ENCODE data around the gene ITPK1. TPM values are rescaled to one million over a fixed set of nuclear protein-coding genes. Genes with fewer than 3 reads are reported as not detected.

The ITPK1 gene
- total RNA-seq, 1 donor = 35.9 TPM

DNA sequence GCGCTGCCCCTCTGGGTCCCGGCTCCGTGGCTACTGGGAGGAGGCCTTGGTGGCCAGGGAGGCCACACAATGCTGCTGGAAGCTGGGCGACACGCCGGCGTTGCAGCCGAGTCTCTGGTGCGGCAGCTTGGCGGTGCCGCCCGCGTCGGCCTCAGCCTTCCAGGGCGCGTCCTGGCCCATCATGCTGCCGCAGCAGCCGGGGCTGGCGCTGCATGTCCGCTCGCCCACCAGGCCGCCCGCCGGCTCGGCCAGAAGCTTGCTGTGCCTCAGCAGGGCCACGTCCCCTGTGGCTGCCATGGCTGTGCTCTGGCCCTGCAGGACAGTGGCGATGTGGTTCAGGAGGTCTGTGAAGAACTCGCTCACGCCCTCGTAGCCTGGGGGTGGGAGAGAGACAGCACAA lies 174.2 kb downstream of the ITPK1 start:
- H3K4me3 ChIP-seq (ENCODE audit: low read length) = no peak overlapping the region
- H3K9me3 ChIP-seq (ENCODE audit: low read depth, low read length) = no peaks in the 10 kb centered on the region
- no peaks in the 10 kb centered on the region for H3K27me3 ChIP-seq (ENCODE audit: insufficient read depth, low read length)
- H3K4me1 ChIP-seq (ENCODE audit: insufficient read depth, low read length) = no peaks in the 10 kb centered on the region

DNA sequence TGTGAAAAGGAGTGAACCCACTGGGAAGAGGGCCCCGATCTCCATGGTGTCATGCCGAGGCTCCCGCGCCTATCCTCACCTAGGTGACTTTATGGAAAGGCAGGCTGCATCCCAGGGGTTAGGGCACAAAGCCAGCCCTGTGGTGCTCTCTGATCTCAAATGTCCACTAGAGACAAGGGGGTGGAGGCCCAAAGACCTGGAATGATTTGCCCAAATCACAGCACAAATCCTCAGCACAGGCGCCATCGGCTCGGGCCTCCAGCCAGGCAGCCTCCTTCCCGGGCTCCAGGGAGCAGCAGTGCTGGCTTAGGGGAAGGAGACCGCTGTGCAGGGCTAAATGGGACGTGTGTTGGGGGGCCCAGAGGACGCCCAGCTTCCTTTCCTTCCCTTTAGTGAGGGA lies 175.2 kb downstream of the ITPK1 start:
- Histone ChIP-seq H3K9me3 (ENCODE audit: low read depth, low read length) (no peaks in the 10 kb centered on the region), H3K4me1 (ENCODE audit: insufficient read depth, low read length) (no peaks in the 10 kb centered on the region)

DNA sequence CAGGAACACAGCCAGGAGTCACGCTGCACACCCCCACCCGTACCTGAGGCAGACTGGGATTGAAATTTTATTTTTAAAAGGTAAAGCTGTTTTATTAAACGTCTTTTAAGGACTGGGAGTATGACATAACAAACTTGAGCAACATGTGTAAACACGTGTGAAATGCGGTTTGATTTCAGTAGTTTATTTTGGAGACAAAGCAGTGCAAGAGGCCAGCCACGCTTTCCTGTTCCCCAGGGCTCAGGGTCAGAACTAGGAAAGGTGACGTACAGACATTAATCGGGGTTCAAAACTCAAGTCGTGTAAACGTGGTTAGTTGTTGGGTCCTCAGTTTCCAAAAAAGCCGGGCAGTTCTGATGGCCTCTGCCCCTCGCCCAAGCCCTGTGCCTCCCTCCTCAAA lies 176.0 kb downstream of the ITPK1 start:
- no peaks in the 10 kb centered on the region for H3K27me3 ChIP-seq (ENCODE audit: insufficient read depth, low read length)
- H3K4me3 ChIP-seq (ENCODE audit: low read length) = no peak overlapping the region
- H3K9me3 ChIP-seq (ENCODE audit: low read depth, low read length) = no peaks in the 10 kb centered on the region
- H3K4me1 ChIP-seq (ENCODE audit: insufficient read depth, low read length) = no peaks in the 10 kb centered on the region

More for the DNA sequence above, 175.2 kb downstream of the ITPK1 start:
- Histone ChIP-seq H3K4me3 (ENCODE audit: low read length) (no peak overlapping the region), H3K27me3 (ENCODE audit: insufficient read depth, low read length) (no peaks in the 10 kb centered on the region)

DNA sequence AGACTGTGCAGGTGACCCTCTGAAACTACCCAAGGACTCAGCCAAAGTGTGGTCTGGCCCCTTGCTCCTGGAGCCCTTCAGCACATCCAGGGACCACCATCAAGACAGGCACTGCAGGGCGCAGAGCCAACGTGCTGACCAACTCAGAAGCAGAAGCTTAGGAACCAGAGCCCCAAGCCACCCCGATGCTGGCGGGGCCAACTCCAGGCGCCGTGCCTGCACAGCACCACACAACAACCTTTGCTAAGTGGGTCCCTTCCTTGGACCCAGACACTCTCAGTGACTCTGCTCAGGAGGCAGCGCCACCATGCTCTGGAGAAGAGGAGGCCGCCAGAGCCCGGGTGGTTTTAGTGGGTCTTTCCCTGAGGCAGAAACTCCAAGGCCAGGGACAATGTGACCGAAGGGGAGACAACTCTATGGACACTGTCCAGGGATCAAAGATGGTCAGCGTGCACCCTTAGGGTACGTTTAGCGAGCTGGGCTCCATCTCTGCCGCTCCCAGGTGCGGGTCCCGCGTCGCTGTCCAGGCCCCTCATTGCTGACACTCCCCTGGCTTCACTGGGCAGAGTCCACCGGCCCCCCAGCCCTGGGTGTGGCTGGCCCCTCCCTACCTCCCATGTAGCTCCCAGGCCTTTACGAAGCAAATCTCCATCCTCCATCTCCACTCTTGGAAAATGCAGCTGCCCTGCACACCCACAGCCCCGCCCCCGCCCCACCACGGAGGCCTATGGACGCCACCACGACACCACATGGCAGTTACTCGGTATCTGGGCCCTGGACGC lies 176.6 kb downstream of the ITPK1 start:
- Histone ChIP-seq H3K9me3 (ENCODE audit: low read depth, low read length) (no peaks in the 10 kb centered on the region), H3K4me1 (ENCODE audit: insufficient read depth, low read length) (no peaks in the 10 kb centered on the region), H3K4me3 (ENCODE audit: low read length) (no peak overlapping the region), H3K27me3 (ENCODE audit: insufficient read depth, low read length) (no peaks in the 10 kb centered on the region)

DNA sequence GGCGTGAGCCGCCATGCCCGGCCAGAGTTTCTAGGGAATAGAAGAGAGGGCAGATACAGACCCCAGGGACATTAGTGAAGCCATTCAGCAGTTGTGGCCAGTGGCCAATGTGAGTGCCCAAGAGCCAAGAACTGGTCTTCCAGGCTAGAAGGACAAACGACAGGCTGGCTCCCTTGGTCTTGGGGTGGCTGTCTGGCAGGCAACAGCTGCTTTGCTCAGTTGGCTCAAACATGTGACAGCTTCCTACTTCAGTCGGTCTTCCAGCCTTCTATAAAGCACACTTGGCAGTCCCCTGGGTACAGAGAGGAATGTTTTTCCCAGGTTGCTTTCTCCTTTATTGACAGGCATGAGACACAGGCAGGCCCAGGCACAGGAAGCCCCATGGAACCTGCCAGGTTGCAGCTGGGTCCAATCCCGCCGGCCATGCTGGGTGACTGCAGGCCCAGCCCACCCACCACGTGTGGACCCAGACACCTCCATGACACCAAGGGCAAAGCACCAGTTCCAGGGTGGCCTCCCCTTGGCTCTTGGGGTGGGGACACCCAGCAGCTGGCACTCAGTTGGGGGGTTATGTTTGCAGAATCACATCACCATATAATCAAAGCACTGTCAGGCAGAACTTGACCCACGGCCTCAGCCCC lies 177.4 kb downstream of the ITPK1 start:
- H3K4me1 ChIP-seq (ENCODE audit: insufficient read depth, low read length) = no peaks in the 10 kb centered on the region
- H3K9me3 ChIP-seq (ENCODE audit: low read depth, low read length) = no peaks in the 10 kb centered on the region
- no peak overlapping the region for H3K4me3 ChIP-seq (ENCODE audit: low read length)
- no peaks in the 10 kb centered on the region for H3K27me3 ChIP-seq (ENCODE audit: insufficient read depth, low read length)

DNA sequence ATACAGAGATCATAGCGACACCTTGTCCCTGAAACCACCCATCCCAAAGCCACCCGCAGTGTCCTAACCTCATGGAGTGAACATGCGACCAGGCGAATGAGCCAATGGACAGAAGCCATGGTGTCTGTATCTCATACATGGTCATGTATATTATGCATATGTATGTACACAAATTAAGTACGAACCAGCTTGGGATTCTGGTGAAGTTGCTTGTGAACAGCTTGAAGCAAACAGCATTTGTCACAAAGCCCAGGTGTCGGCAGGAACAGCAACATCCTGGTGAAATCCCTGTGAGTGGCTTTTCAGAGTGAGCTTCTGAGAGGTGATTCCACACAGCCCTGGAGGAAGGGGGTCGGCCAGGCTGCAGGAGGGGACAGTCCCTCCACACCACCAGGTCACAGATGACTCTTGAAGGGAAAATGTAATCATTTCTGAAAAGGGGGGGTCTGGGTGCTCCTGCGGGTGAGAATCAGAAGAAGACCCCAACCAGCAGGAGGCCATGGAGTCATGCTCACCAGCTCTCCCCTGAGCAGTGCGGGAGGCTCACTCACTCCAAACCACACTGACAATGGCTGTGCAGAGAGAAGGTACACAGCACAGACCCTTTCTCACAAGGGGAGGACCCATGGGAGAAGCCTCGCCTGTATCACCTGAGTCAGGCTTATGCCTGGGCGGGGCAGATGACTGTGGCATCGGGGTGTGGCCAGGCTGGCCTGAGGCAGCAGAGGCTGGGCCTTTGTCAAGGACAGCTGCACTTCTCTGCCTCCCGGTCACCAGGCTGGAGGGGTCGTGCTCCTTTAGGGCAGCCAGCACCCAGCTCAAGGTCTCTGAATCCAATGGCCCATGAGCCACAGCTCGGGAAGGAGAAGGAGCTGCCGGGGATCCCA lies 178.4 kb downstream of the ITPK1 start:
- no peaks in the 10 kb centered on the region for H3K9me3 ChIP-seq (ENCODE audit: low read depth, low read length)
- no peaks in the 10 kb centered on the region for H3K27me3 ChIP-seq (ENCODE audit: insufficient read depth, low read length)
- no peaks in the 10 kb centered on the region for H3K4me1 ChIP-seq (ENCODE audit: insufficient read depth, low read length)
- H3K4me3 ChIP-seq (ENCODE audit: low read length) = no peak overlapping the region

DNA sequence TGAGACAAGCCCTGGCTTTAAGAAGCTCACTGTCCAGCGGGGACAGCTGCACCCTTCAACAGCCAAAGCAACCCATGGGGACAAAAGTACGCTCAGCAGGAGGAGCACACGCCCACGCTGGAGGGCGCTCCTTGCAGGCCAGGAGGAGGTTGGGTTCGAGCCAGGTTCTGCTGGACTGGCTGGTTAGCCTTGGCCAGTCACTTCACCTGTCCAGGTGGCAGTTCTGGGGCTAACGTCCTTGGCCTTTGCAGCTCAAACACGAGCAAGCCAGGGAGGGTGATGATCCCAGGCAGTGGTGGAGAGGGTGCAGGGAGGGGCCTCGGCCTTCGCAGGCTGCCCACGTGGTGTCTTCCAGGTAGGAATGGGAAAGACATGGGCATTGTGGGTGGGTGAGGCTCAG lies 179.6 kb downstream of the ITPK1 start:
- no peaks in the 10 kb centered on the region for H3K9me3 ChIP-seq (ENCODE audit: low read depth, low read length)
- H3K4me1 ChIP-seq (ENCODE audit: insufficient read depth, low read length) = no peaks in the 10 kb centered on the region
- H3K4me3 ChIP-seq (ENCODE audit: low read length) = no peak overlapping the region
- no peaks in the 10 kb centered on the region for H3K27me3 ChIP-seq (ENCODE audit: insufficient read depth, low read length)

DNA sequence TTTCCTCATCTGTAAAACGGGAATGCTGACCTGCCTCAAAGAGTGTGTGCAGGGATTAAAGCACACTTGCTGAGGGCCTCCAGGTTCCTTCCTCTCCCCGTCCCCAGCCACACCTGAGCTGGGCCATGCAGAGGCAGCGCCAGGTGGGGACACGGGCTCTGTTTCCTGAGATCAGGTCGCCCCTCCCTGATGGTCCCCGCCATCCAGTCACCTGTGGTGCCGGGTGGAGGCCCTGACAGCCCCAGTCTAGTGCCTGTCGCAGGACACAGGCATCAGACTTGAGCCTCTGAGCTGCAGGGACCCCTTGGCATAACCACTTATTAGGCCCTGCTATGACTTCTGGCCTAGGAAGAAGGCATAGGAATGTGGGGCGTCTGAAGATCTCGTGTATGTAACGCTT lies 180.3 kb downstream of the ITPK1 start:
- H3K27me3 ChIP-seq (ENCODE audit: insufficient read depth, low read length) = no peaks in the 10 kb centered on the region
- no peaks in the 10 kb centered on the region for H3K9me3 ChIP-seq (ENCODE audit: low read depth, low read length)
- H3K4me1 ChIP-seq (ENCODE audit: insufficient read depth, low read length) = no peaks in the 10 kb centered on the region
- H3K4me3 ChIP-seq (ENCODE audit: low read length) = no peak overlapping the region

DNA sequence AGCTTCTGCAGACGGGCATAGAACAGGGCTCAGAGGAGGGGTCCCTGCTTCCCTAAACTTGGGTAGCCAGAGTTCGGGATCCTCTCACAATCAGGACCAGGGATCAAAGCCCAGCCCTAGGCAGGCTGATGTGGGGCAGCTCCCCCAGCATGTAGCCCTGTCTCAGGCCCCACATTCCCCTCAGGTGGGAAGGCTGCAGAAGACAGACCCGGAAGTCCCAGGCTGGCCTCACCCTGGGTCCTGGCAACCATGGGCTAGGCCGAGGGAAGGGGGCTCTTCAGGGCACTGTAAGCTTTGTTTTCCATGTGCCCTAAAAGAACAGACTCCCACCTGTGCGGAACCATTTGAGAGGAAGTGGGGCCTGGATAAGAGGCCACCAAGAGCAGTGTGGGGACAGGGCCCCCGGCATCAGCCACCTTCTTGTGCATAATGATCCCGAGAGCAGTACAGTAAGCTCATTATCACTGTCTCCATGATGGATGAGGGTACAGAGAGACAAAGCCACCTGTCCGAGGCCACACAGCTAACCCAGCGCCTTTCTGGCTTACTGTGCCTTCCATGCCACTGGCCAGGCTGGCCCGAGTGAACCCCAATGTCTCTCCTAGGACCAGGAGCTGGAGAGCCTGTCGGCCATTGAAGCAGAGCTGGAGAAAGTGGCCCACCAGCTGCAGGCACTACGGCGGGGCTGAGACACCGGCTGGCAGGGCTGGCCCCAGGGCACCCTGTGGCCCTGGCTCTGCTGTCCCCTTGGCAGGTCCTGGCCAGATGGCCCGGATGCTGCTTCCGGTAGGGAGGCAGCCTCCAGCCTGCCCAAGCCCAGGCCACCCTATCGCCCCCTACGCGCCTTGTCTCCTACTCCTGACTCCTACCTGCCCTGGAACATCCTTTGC lies 181.3 kb downstream of the ITPK1 start:
- H3K27me3 ChIP-seq (ENCODE audit: insufficient read depth, low read length) = no peaks in the 10 kb centered on the region
- no peaks in the 10 kb centered on the region for H3K9me3 ChIP-seq (ENCODE audit: low read depth, low read length)
- H3K4me3 ChIP-seq (ENCODE audit: low read length) = no peak overlapping the region
- no peaks in the 10 kb centered on the region for H3K4me1 ChIP-seq (ENCODE audit: insufficient read depth, low read length)

DNA sequence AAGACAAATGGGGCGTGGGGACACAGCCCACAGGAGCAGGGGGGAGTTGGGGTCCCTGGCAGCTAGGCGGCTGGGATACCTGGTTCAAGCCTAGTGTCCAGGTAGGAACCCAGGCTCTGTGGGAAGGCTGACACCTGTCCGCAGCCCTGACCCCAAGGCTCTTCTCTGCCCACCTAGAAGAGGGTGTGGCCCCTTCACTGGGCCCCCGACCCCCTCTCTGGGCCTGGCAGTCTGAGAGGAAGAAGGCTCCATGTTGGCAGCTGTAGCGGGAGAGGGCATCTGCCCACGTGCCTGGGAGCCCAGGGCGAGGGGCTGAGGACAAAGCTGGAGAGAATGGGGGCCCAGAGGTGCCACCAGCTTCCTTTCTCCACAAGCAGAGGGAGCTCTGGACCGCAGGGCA lies 182.2 kb downstream of the ITPK1 start:
- Histone ChIP-seq H3K27me3 (ENCODE audit: insufficient read depth, low read length) (no peaks in the 10 kb centered on the region), H3K9me3 (ENCODE audit: low read depth, low read length) (no peaks in the 10 kb centered on the region), H3K4me3 (ENCODE audit: low read length) (no peak overlapping the region), H3K4me1 (ENCODE audit: insufficient read depth, low read length) (no peaks in the 10 kb centered on the region)

DNA sequence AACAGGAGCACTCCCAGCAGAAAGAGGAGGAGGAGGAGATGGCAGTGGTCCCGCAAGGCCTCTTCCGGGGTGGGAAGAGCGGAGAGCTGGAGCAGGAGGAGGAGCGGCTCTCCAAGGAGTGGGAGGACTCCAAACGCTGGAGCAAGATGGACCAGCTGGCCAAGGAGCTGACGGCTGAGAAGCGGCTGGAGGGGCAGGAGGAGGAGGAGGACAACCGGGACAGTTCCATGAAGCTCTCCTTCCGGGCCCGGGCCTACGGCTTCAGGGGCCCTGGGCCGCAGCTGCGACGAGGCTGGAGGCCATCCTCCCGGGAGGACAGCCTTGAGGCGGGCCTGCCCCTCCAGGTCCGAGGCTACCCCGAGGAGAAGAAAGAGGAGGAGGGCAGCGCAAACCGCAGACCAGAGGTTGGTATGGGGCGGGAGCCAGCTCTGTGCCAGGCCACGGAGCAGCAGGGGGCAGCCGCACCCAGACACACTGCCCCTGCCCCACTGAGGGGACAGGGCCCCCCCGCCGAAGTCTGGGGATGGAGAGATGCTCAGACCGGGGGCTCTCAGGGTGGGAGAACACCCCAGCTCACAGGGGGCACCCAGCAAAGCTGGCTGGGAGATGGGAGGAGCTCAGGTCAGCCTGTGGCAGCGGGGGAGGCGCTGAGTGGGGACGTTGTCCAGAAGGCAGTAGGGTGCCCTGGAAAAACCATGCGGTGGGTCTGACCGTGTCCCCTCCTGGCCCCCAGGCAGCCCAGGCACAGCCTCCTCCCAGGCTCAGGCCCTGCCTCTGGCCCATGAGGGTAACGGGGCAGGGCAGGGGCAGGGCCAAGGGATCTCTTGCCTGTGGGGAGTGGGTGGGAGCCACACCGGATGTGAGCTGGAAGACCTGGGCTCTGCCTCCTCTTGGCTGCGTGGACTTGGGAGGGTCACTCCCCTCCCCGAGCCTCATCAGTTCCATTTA lies 183.0 kb downstream of the ITPK1 start:
- Histone ChIP-seq H3K27me3 (ENCODE audit: insufficient read depth, low read length) (no peaks in the 10 kb centered on the region), H3K4me1 (ENCODE audit: insufficient read depth, low read length) (no peaks in the 10 kb centered on the region), H3K4me3 (ENCODE audit: low read length) (no peak overlapping the region), H3K9me3 (ENCODE audit: low read depth, low read length) (no peaks in the 10 kb centered on the region)

DNA sequence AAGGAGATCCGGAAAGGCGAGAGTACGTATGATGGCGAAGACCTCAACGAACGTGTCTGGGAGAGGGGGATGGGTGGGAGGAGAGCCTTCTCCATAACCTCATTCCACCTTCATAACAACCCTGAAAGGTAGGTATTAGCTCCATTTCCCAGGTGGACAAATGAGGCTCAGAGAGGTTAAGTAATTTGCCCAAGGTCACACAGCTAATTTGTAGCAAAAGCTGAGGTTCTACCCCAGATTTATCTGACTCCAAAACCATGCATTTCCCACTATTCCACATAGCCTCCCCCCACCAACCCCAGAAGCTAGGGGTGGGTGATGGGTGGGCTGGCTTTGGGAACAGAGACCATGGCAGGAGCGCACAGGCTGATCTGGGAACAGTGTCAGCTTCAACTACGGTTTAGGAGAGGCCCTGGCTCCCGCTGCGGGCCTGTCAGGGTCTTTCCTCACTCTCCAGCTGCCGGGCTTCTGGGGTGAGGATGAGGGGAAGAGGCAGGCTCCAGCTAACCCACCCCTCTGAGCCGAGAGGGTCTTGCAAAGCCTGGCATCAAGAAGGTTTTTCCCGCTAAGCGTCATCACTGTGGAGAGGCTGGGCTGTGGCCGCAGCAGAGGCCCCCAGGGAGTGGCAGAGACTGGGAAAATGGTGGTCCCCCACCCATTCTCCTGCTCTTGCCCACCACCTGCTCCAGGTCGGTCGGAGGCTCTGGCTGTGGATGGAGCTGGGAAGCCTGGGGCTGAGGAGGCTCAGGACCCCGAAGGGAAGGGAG lies 183.9 kb downstream of the ITPK1 start:
- Histone ChIP-seq H3K4me3 (ENCODE audit: low read length) (no peak overlapping the region), H3K9me3 (ENCODE audit: low read depth, low read length) (no peaks in the 10 kb centered on the region), H3K27me3 (ENCODE audit: insufficient read depth, low read length) (no peaks in the 10 kb centered on the region), H3K4me1 (ENCODE audit: insufficient read depth, low read length) (no peaks in the 10 kb centered on the region)

Measured in mononuclear cell (primary cell).